ENCODE measurements around the gene SAMD7.

The SAMD7 gene

GRCh38 chr3:169886671-169887070, 24.7 kb upstream of the SAMD7 start:
- peak; percentile 24 for DNase-seq (ENCODE audit: low read depth)
- TF ChIP-seq CTCF (IDR thresholded peaks at IDR 0.05; ENCODE audit: control insufficient read depth, insufficient read depth, low read depth, low read length, missing control alignments) = no peak
- H3K4me3 ChIP-seq (ENCODE audit: control insufficient read depth, low read depth, low read length) = no peak overlapping the region

GRCh38 chr3:169891886-169892285, 19.5 kb upstream of the SAMD7 start:
- DNase-seq (ENCODE audit: low read depth) = no peak
- no peak overlapping the region for H3K4me3 ChIP-seq (ENCODE audit: control insufficient read depth, low read depth, low read length)
- no peak for TF ChIP-seq CTCF (IDR thresholded peaks at IDR 0.05; ENCODE audit: control insufficient read depth, insufficient read depth, low read depth, low read length, missing control alignments)

- no peak for TF ChIP-seq CTCF (IDR thresholded peaks at IDR 0.05; ENCODE audit: control insufficient read depth, insufficient read depth, low read depth, low read length, missing control alignments)
Observed at GRCh38 chr3:169894110-169894509, 17.3 kb upstream of the SAMD7 start.

GRCh38 chr3:169895072-169895471, 16.3 kb upstream of the SAMD7 start:
- no peak overlapping the region for H3K4me3 ChIP-seq (ENCODE audit: control insufficient read depth, low read depth, low read length)
- no peak for TF ChIP-seq CTCF (IDR thresholded peaks at IDR 0.05; ENCODE audit: control insufficient read depth, insufficient read depth, low read depth, low read length, missing control alignments)
- DNase-seq (ENCODE audit: low read depth) = no peak

More at GRCh38 chr3:169894110-169894509, 17.3 kb upstream of the SAMD7 start:
- no peak overlapping the region for H3K4me3 ChIP-seq (ENCODE audit: control insufficient read depth, low read depth, low read length)
- no peak for DNase-seq (ENCODE audit: low read depth)

- no peak for DNase-seq (ENCODE audit: low read depth)
- no peak overlapping the region for H3K4me3 ChIP-seq (ENCODE audit: control insufficient read depth, low read depth, low read length)
- no peak for TF ChIP-seq CTCF (IDR thresholded peaks at IDR 0.05; ENCODE audit: control insufficient read depth, insufficient read depth, low read depth, low read length, missing control alignments)
Observed at GRCh38 chr3:169897284-169897683, 14.1 kb upstream of the SAMD7 start.

- no peak for DNase-seq (ENCODE audit: low read depth)
- no peak for TF ChIP-seq CTCF (IDR thresholded peaks at IDR 0.05; ENCODE audit: control insufficient read depth, insufficient read depth, low read depth, low read length, missing control alignments)
- no peak overlapping the region for H3K4me3 ChIP-seq (ENCODE audit: control insufficient read depth, low read depth, low read length)
Observed at GRCh38 chr3:169901453-169901852, 9.9 kb upstream of the SAMD7 start.

- DNase-seq (ENCODE audit: low read depth) = no peak
- TF ChIP-seq CTCF (IDR thresholded peaks at IDR 0.05; ENCODE audit: control insufficient read depth, insufficient read depth, low read depth, low read length, missing control alignments) = no peak
- no peak overlapping the region for H3K4me3 ChIP-seq (ENCODE audit: control insufficient read depth, low read depth, low read length)
Observed at GRCh38 chr3:169905404-169905803, 6.0 kb upstream of the SAMD7 start.
